Nucleus accumbens (tissue), 56 donors: ENCODE measurements around the gene PREX1.
"Not testable (repeated sequence)": the region's sequence is repeated elsewhere in the genome, so short reads cannot be mapped to it uniquely, and the experiment has no call there.

ENCODE experiments used
- DNase-seq, 56 donors: peaks; one replicate each; lab custom pipeline; 2025; lab: John Stamatoyannopoulos, UW

PREX1 gene

DNA sequence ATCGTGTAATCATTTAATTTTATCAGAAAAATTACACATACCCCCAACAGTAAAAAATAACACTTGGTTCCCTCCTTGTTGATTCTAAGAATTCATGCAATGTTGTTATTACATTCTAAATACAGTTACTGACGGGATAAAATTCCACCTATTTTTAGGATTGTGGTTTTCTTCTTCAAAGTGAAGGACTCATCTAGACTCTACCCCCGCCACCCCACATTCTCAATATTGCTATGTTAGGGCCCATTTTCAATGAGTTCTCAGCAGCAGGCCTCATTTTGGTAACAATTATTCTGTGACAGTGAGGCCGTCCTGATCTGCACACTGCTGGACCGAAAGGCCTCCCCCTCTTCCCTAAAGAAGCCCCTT is 43.5 kb downstream of the PREX1 start:
- DNase-seq, result no peak

DNA sequence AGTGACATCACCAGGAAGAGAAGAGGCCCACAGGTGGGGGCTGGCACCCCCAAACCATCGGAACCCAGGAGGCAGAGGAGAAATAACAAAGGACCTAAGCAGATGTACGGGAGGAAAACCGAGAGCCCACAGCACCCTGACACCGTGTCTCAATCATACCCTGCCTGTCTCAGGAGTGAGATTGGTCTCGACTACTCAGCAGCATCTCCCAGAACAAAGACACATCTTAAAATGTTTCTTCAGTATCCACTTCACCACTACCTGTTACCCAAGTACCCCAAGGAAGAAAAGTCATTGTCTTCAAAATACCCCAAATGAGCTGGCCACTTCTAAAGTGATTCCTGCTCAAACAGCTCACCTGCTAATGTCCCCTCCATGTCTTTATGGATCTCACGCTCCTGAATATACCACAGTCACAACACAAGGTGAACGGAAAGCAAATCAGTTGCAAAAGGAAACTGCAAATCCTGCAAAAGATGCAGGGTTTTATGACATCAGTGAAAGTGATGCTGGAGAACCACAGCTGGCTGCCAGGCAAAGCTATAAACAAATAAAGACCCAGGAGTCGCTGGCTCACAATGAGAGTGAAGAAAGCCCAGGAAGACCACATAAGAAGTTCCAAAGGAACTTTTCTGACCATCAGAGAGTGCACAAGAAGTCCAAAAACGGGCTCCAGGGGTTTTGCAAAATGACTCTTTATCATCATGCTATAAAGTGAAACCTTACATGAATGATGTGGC is 44.1 kb downstream of the PREX1 start:
- no peak for DNase-seq

DNA sequence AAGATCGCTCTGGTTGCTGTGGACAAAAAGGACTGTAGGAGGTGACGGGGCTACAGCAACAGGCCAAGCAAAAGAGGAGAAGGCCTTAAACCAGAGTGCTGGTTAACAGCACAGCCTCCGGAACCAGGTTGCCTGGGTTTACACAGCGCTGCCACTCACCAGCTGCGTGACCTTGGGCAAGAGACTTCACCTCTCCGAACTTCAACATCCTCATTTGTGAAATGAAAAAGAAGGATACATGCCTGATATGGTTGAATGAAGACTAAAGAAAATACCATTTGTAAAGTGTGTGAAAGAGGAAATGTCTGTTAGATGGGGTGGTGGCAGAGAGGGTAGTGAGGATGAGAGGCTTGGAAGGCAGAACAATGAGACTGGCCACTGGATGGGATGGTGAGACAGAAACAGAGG is 44.9 kb downstream of the PREX1 start:
- DNase-seq, result no peak

DNA sequence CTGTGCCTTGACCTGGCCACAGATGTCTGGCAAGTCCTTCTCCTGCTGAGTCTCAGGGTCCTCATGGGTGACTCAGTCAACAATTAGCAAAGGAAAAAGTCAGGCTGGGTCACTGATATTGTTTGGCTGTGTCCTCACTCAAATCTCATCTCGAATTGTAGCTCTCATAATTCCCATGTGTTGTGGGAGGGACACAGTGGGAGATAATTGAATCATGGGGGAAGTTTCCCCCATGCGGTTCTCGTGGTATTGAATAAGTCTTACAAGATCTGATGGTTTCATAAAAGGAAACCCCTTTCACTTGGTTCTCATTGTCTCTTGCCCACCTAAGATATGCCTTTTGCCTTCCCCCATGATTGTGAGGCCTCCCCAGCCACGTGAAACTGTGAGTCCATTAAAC is 45.7 kb downstream of the PREX1 start:
- DNase-seq, result no peak

DNA sequence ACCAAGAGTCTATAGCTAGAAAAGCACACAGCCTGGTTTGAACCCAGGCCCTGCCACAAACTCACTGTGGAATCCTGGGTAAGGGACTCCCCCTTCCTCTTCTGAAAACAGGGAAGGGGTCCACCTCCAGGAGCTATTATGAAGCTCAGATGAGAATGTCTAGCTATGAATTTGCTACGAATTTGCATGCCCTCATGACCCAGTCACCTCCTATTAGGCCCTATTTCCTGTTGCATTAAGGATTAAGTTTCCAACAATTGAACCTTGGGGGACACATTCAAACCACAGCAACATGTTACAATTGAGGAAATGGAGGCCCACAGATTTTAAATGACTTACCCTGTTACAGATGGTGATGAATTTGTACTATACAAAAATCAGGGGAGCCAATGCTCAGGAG is 46.2 kb downstream of the PREX1 start:
- no peak for DNase-seq

DNA sequence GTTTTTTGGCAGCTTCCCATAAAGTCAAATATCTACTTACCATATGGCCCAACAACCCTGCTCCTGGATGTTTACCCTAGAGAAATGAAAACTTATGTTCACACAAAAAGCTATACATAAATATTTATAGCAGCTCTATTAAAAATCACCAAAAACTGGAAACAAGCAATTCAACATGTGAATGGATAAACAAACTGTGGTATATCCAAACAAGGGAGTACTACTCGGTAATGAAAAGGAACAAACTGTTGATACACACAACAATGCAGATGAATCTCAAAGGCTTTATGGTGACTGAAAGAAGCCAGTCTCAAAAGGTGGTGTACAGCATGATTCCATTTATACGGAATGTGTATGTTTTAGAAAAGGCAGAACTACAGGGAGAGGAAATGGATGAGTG is 48.4 kb downstream of the PREX1 start:
- DNase-seq, result no peak

DNA sequence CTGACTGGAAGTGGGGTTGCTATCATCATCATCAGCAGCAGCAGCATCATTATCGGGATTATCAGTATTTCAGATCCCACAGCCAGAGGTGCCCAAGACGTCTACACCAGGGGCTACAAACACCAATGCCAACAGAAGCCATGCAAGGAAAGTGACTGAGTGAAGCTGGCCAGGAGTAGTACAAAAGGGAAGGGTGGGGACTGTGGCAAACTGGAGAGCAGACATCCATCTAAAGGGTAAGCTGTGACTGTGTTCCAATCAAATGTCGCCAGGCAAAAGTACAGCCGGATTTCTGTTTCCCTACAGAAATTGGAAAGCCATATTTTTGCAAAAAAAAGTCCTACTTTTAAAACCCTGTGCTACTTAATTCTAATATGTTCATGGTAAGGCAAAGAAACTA is 50.0 kb downstream of the PREX1 start:
- DNase-seq, result no peak

DNA sequence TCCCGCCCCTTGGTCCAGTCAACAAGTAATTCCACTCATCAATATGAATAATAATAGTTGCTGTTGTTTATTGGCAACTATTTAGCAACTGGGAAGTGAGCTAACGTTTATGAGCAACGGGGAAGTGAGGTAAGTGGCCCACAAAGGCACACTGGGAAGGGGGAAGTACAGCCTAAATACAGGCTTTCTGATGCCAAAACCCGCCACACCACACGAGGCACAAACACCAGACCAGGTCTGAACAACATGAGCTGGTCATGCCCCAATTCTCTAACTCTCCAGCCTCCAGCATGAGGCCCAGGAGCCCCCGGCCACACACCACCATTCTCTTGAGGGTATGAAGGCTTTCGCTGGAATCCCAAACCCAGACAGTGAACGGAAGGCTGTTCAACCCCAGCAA is 50.8 kb downstream of the PREX1 start:
- DNase-seq, result peak in 14 of 56 donors; percentile 22 to 51 (median 30)

DNA sequence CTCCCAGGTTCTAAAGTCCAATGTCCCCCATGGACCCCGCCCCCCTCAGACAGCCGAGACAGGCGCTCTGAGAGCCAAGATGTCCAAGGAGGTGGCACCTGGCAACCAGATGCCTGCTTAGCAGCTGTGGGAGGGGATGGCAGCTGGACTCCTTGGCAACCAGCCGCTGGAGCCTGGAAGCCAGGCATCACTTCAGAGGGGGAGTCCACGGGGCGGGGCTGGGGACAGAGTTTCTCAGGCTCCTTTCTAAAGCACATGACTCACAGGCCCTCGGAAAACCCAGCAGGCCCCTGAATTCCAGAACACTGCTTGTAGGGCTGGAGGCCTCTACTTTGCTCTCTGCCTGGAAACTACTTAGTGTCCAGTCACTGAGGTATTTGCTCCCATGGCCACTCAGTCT is 51.5 kb downstream of the PREX1 start:
- peak in 28 of 56 donors; percentile 16 to 70 (median 45) for DNase-seq

DNA sequence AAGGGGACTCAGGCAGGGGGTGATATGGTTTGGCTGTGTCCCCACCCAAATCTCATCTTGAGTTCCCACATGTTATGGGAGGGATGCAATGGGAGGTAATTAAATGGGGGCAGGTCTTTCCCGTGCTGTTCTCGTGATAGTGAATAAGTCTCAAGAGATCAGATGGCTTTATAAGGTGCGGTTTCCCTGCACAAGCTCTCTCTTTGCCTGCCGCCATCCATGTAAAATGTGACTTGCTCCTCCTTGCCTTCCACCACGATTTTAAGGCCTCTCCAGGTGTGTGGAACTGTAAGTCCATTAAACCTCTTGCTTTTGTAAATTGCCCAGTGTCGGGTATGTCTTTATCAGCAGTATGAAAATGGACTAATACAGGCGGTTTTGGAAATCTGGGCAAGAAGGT is 52.3 kb downstream of the PREX1 start:
- not testable (repeated sequence) for DNase-seq

DNA sequence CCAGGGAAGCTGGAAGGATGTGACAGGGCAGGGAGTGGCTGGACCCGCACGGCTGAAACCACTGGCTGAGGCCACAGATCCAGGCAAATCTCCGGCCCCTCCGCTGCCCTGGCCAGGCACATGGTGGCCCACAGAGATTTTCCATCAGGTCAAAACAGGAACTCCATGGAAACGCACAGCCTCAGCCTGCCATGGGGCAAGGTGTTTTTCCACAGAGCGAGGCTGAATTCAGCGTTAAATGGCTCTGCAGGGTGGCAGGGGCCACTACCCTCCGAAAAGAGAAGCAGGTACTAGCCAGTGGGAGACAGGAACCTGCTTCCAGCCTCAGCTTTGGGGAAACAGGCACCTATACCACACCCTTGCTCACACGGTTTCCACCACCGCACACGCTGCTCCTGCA is 53.1 kb downstream of the PREX1 start:
- peak in 1 of 56 donors; percentile 14 for DNase-seq

DNA sequence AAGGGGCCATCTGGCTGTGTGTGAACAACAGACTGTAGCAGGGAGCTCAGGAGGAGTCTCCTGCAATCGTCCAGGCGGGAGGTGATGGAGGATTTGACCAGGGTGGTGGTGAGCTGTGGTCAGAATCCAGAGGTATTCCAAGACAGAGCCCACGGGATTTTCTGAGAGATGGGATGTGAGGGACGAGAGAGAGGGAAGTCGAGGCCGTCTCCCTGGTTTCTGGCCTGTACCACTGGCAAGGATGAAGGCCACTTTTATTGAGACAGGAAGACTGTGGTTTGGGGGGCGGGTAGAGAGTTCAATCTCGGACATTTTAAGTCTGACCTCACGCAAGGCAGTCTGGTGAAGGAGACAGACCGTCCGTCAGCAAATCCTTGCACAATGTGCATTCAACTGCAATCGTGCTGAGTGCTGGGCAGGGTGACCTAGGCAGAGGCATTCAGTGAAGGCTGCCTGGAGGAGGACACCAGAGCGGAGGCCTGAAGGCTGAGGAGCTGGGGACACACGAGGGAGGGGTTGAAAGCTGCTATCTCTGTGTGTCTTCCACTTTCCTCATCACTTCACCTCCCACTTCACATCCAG is 53.9 kb downstream of the PREX1 start:
- peak in 5 of 56 donors; percentile 19 to 40 (median 32) for DNase-seq

DNA sequence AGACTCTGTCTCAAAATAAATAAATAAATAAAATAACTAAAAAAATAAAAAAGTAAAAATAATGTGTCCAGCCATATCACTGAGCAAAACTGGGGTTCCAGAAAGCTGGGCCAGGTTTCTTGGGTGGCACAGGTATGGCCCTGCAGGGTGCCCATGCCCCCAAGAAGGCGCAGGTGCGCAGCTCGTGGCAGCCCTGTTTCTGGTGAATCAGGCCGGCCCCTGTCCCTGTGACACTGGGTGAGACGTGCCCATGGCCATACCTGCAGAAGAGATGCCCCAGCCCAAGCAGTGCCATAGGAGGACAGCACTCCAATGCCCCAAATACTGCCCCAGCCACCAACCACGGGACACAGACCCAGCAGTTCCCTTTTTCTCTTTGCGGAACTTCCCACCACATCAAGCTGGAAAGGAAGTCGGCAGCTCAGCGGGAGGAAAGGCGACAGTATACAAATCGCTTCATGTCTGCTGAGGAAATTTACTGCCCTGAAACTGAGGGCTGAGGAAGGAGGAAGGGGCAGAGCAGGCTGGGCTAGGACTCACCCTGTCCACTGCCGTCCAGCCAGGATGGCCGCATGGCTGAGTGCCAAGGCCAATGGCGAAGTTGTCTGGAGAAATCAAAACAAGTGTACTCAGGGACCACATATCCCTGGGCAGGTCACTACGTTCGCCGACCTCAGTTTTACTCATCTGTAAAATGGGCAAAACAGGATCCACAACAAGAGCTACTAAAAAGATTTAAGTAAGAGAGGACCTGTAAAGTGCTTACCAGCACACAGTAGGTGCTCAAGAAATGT is 55.4 kb downstream of the PREX1 start:
- peak in 18 of 56 donors; percentile 19 to 64 (median 40) for DNase-seq

DNA sequence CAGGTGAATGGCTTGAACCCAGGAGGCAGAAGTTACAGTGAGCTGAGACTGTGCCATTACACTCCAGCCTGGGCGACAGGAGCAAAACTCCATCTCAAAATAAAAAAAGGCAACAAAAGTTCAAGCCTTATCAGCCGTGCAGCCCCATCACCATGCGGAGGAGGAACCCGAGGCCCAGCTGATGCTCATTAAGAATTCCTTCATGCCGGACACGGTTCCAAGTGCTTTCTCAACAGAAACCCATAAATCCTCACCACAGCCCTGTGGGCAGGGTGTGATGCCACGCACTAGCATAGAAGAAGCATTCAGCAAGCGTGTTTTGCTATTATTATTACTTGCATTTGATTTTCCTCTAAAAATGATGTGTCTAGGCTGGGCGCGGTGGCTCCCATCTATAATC is 56.3 kb downstream of the PREX1 start:
- peak in 2 of 56 donors; percentile 18 to 28 for DNase-seq

DNA sequence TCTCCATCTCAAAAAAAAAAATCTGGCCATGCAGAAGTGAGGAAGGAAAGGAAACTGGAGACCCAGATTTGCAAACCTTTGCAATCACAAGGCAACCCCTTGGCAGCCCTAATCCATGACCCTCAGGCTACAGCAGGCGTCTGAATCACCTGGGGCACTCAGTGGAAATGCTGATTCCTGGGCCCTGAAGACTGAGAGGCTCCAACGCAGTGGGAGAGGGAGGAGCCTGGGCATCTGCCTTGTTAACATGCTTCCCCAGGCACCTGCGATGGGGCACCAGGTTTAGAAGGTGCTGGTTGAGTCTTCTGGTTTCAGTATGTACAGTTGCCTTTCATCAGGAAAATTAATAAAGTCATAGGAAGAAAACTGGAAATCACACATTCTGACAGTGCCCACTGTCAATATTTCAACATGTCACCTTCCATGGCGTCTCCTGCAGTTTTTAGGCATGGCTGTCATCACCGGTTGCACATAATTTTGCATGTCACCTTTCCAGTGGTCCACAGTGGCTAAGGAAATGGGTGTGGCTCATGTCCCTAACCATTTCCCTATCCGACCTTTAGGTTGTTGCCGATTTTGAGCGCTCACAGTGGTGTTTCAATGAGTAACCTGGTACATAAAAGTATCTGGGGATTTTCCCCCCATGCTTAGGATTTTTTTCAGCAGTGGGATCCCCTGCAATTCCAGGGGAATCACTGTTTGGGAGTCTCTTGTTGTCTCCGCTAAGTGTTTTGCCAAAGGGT is 56.9 kb downstream of the PREX1 start:
- no peak for DNase-seq

DNA sequence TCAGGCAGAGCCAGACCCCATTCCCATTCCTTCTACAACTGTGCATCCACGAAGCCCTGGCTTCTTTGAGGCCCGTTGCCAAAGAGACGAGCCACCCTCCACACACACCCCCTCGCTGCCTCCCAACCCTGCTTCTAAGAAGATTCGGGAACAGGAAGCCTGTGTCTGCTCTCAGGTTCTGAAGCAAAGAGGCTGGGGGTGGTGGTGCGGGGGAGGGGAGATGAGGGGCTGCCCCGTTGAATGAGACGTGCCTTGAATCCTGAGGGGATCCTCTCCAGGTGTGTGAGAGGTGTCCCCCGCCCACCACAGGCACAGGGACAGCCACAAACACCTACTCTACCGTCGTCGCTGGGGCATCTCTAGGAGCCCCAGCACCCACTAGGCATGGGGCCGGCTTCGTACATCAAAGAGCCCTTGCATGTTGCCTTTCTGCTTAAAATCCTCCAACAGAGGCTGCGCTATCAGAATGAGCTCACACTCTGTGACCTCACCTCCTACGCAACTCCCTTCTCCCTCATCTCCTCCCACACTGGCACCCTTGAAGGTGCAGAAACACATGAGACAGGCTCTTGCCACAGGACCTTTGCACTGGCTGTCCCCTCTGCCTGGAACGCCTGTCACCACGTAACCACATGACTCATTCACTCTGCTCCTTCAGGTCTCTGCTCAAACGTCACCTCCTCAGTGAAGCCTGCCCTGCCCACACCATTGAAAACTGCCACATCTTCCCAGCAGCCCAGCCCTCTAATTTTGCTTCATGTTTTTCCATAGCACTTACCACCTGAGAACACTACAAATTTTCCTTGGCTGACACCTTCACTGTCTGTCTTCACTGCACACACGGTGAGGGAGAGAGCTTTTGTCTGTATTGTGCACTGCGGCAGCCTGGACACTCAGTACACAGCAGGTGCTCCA is 58.5 kb downstream of the PREX1 start:
- peak in 39 of 56 donors; percentile 28 to 85 (median 53) for DNase-seq

DNA sequence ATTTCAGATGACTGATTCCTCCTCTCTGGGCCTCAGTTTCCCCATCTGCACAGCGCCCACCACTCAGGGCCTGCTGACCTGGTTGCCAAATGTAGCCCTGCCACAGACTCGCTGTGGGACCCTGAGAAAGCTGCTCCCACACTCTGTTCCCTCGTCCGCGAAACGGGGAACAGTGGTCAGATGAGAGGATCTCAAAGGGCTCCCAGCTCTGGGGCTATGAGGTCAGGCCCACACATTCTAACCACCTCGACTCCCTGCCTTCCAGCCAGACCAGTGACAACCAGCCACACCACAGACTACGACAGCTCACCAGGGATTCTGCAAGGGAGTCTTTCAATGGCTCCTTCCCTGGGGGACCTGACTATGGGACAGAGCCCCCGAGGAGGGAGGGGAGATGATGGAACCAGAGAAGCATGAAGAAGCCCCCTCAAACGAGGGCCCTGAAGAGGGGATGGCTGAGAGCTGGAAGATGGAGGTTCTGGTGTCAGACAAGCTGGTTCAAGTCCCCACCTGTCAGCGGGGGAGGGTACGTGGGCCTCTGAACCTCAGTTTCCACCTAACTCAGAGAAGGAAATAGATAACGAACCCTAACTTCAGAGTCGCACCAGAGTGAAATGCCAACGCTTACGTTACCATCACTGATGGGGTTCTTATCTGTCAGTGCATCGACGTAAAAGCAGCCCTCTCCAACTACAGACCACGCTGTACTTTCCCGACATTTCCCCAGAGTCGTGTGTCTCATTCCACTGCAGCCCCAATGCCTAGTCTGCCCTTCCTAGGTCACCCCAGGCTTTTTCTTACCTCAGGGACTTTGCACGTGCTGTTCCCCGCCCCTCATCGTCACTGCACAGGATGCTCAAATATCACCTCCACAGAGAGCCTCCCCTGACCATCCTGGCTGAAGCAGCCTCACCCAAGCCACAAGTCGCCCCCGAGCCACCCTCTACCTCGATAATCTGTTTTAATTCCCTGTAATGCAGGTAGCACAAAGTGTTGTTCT is 60.5 kb downstream of the PREX1 start:
- no peak for DNase-seq

DNA sequence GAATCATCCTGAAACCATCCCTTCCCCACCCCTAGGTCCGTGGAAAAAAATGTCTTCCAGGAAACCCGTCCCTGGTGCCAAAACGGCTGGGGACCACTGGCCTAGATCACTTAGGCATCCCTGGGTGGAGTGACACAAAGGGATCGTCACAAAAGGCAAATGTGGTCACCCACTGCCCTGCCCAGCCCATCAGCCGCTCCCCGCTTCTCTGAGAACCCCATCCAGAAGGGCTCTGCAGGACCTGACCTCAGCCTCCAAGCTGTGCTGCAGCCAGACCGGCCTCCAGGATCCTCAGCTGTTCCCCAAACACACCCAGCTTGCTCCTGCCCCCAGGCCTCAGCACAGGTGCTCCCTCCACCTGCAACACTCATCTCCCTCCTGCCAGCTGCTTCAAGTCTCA is 61.6 kb downstream of the PREX1 start:
- DNase-seq, result no peak

DNA sequence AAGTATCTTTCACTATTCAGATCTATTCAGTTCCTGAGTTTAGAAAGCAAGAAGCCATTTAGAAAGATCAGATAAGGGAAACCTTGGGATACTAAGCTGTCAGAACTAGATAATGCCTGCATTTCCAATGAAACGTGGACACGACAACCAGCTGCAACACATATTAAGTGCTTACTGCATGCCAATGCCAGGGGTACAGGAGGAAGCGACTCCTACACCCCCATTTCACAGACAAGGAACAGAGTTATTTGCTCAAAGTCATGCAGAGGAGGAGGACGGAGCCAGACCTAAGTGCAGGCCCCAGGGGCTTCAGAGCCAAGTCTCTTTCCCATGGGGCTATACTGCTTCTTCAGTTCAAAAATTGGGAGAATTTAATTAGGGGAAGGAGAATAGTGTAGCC is 62.4 kb downstream of the PREX1 start:
- no peak for DNase-seq
